Fibroblast of skin of scalp (primary cell): Measurements from ENCODE around the gene PCSK5.
A peak's percentile ranks its signal among the peaks of the same experiment; 100 is the strongest.

Experiments used
- DNase-seq: peaks from one replicate; pipeline ENCODE4 v3.0.0-alpha.2; 2013

Gene PCSK5

GRCh38 chr9:76153902-76154629, 263.6 kb downstream of the PCSK5 start:
- DNase-seq: no peak

- DNase-seq: no peak
Measured at GRCh38 chr9:76155361-76155760, 264.9 kb downstream of the PCSK5 start.

- no peak for DNase-seq
Measured at GRCh38 chr9:76158713-76159112, 268.2 kb downstream of the PCSK5 start.

GRCh38 chr9:76159293-76159926, 268.9 kb downstream of the PCSK5 start:
- no peak for DNase-seq

- DNase-seq: no peak
Measured at GRCh38 chr9:76161106-76161505, 270.6 kb downstream of the PCSK5 start.

- DNase-seq: peak; percentile 93
Measured at GRCh38 chr9:76161541-76161940, 271.1 kb downstream of the PCSK5 start.

GRCh38 chr9:76162086-76162730, 271.7 kb downstream of the PCSK5 start:
- DNase-seq: peak; percentile 35

- peak; percentile 72 for DNase-seq
Measured at GRCh38 chr9:76162751-76163500, 272.5 kb downstream of the PCSK5 start.

GRCh38 chr9:76166526-76166925, 276.1 kb downstream of the PCSK5 start:
- DNase-seq: no peak

GRCh38 chr9:76176171-76176570, 285.7 kb downstream of the PCSK5 start:
- peak; percentile 26 for DNase-seq

GRCh38 chr9:76177931-76178330, 287.5 kb downstream of the PCSK5 start:
- DNase-seq: no peak

GRCh38 chr9:76180541-76180940, 290.1 kb downstream of the PCSK5 start:
- DNase-seq: peak; percentile 85

- peak; percentile 81 for DNase-seq
Measured at GRCh38 chr9:76181020-76181641, 290.7 kb downstream of the PCSK5 start.

- no peak for DNase-seq
Measured at GRCh38 chr9:76181781-76182180, 291.3 kb downstream of the PCSK5 start.

GRCh38 chr9:76185432-76185831, 295.0 kb downstream of the PCSK5 start:
- no peak for DNase-seq

- no peak for DNase-seq
Measured at GRCh38 chr9:76188286-76188685, 297.8 kb downstream of the PCSK5 start.

GRCh38 chr9:76188905-76189304, 298.4 kb downstream of the PCSK5 start:
- DNase-seq: no peak

- DNase-seq: no peak
Measured at GRCh38 chr9:76191493-76191892, 301.0 kb downstream of the PCSK5 start.

GRCh38 chr9:76192013-76192412, 301.5 kb downstream of the PCSK5 start:
- no peak for DNase-seq

- peak; percentile 33 for DNase-seq
Measured at GRCh38 chr9:76194896-76195295, 304.4 kb downstream of the PCSK5 start.

GRCh38 chr9:76198336-76198735, 307.9 kb downstream of the PCSK5 start:
- DNase-seq: peak; percentile 58

GRCh38 chr9:76200315-76200714, 309.8 kb downstream of the PCSK5 start:
- peak; percentile 14 for DNase-seq

GRCh38 chr9:76200745-76201144, 310.3 kb downstream of the PCSK5 start:
- DNase-seq: peak; percentile 10
